SK-N-MC (cell line): ENCODE results near the gene THPO.

Experiments used
- EZH2 ChIP-seq: fragments of 200-600 bp; sonication (generic); IDR thresholded peaks from one replicate; pipeline ENCODE4 v1.6.1; 2017; ENCODE audit warnings: antibody characterized with exemption
- FOXP2 ChIP-seq: optimal IDR thresholded peaks from 2 replicates; pipeline ENCODE3; 2011; ENCODE audit warnings: mild to moderate bottlenecking, moderate library complexity; ENCODE audit not compliant: insufficient read depth; ENCODE audit errors: extremely low read length, control extremely low read depth
- POLR2AphosphoS5 ChIP-seq: IDR thresholded peaks from 2 replicates; pipeline ENCODE4 v1.6.1; 2012; ENCODE audit warnings: mild to moderate bottlenecking, low read depth, low read length, borderline replicate concordance

- TF ChIP-seq EZH2 (no peak), POLR2AphosphoS5 (no peak), FOXP2 (no peak)
These were observed 45.6 kb upstream of the THPO start for GRCh38 chr3:184423561-184423960.
